IMR-90 (cell line): Measurements from ENCODE around the gene TSPAN32. TPM values are rescaled to one million over a fixed set of nuclear protein-coding genes. Genes with fewer than 3 reads are reported as not detected.

ENCODE experiments used
- ATAC-seq: fragments of 200-7000 bp; cut with Tn5 transposase; 2 replicates; pipeline ENCODE4 v1.9.1; 2020; ENCODE audit warnings: low read depth, mild to moderate bottlenecking, moderate library complexity
- BruUV-seq: library from RNA; stranded (reverse); fragments of 400-500 nt; replicated peaks from 2 replicates; lab custom pipeline; 2021; lab: Mats Ljungman, UMichigan
- CTCF ChIA-PET: fragments of 300-600 bp; formaldehyde crosslinking; extraction: SDS; loops from one replicate; lab custom pipeline; 2021; ENCODE audit warnings: antibody characterized with exemption; lab: Yijun Ruan, JAX
- POLR2A ChIA-PET: fragments of 300-600 bp; sonication (Branson Sonifier 250); formaldehyde crosslinking; loops from one replicate; lab custom pipeline; 2022; ENCODE audit warnings: antibody characterized with exemption; ENCODE audit not compliant: unreplicated experiment; lab: Charles Lee
- DNase-seq: peaks from one replicate; pipeline ENCODE4 v3.0.0; 2013
- H2AFZ ChIP-seq: replicated peaks from 2 replicates; pipeline ENCODE3; 2013; ENCODE audit warnings: low read length, mild to moderate bottlenecking; ENCODE audit not compliant: poor library complexity
- H2AK5ac ChIP-seq: 2 replicates; pipeline ENCODE4 v1.6.1; 2013; ENCODE audit warnings: low read depth, low read length, inconsistent platforms
- H2AK9ac ChIP-seq: replicated peaks from 2 replicates; pipeline ENCODE3; 2013; ENCODE audit warnings: mild to moderate bottlenecking, low read depth, low read length, moderate library complexity; ENCODE audit not compliant: poor library complexity
- H2BK120ac ChIP-seq: 2 replicates; pipeline ENCODE4 v1.6.1; 2013; ENCODE audit warnings: low read depth, low read length, inconsistent platforms
- H2BK15ac ChIP-seq: 3 replicates; pipeline ENCODE4 v1.6.1; 2013; ENCODE audit warnings: low read depth, low read length, inconsistent platforms
- H2BK20ac ChIP-seq: 2 replicates; pipeline ENCODE4 v1.6.1; 2013; ENCODE audit warnings: low read depth, mild to moderate bottlenecking, inconsistent platforms, low read length, moderate library complexity
- H2BK5ac ChIP-seq: 2 replicates; pipeline ENCODE4 v1.6.1; 2013; ENCODE audit warnings: mild to moderate bottlenecking, low read depth, low read length, inconsistent platforms; ENCODE audit not compliant: poor library complexity, severe bottlenecking
- H3K14ac ChIP-seq: replicated peaks from 2 replicates; pipeline ENCODE4 v1.6.1; 2013; ENCODE audit warnings: low read depth, low read length, inconsistent platforms
- H3K18ac ChIP-seq: 2 replicates; pipeline ENCODE4 v1.6.1; 2013; ENCODE audit warnings: low read depth, low read length, control low read depth
- H3K23ac ChIP-seq: 2 replicates; pipeline ENCODE4 v1.6.1; 2013; ENCODE audit warnings: low read depth, low read length, inconsistent platforms
- H3K27ac ChIP-seq: 2 replicates; pipeline ENCODE4 v1.5.1; 2013; ENCODE audit warnings: mild to moderate bottlenecking, control low read depth, low read length; ENCODE audit not compliant: insufficient read depth
- H3K27me3 ChIP-seq: 2 replicates; pipeline ENCODE4 v1.6.1; 2013; ENCODE audit warnings: low read length; ENCODE audit not compliant: control insufficient read depth, insufficient read depth
- H3K36me3 ChIP-seq: 2 replicates; pipeline ENCODE4 v1.6.1; 2013; ENCODE audit warnings: low read length, mixed read lengths; ENCODE audit not compliant: control insufficient read depth, insufficient read depth
- H3K4ac ChIP-seq: 2 replicates; pipeline ENCODE4 v1.6.1; 2013; ENCODE audit warnings: low read depth, low read length, inconsistent platforms
- H3K4me1 ChIP-seq: 2 replicates; pipeline ENCODE4 v1.6.1; 2013; ENCODE audit warnings: low read length, mixed read lengths; ENCODE audit not compliant: control insufficient read depth, insufficient read depth
- H3K4me2 ChIP-seq: 2 replicates; pipeline ENCODE4 v1.6.1; 2013; ENCODE audit warnings: low read depth, mild to moderate bottlenecking, control low read depth, low read length, moderate library complexity
- H3K4me3 ChIP-seq: 2 replicates; pipeline ENCODE4 v1.5.1; 2013; ENCODE audit warnings: low read depth, mild to moderate bottlenecking, control low read depth, low read length, moderate library complexity; ENCODE audit not compliant: insufficient read depth
- H3K56ac ChIP-seq: 2 replicates; pipeline ENCODE4 v1.6.1; 2013; ENCODE audit warnings: low read length, inconsistent platforms; ENCODE audit not compliant: insufficient read depth; ENCODE audit errors: extremely low read depth
- H3K79me1 ChIP-seq, 2 experiments: 2 replicates each; pipeline ENCODE4 v1.6.1; 2013; ENCODE audit warnings: low read length in 2 of 2, inconsistent platforms in 1 of 2, low read depth in 1 of 2
- H3K9ac ChIP-seq: 2 replicates; pipeline ENCODE4 v1.6.1; 2013; ENCODE audit warnings: low read depth, low read length, control low read depth
- H3K9me1 ChIP-seq: 2 replicates; pipeline ENCODE4 v1.6.1; 2013; ENCODE audit warnings: low read length, inconsistent platforms; ENCODE audit not compliant: insufficient read depth
- H3K9me3 ChIP-seq: 2 replicates; pipeline ENCODE4 v1.6.1; 2013; ENCODE audit warnings: low read length; ENCODE audit not compliant: control insufficient read depth, insufficient read depth
- H4K20me1 ChIP-seq: 2 replicates; pipeline ENCODE4 v1.6.1; 2013; ENCODE audit warnings: low read length, inconsistent platforms; ENCODE audit not compliant: insufficient read depth
- H4K5ac ChIP-seq: 2 replicates; pipeline ENCODE4 v1.6.1; 2013; ENCODE audit warnings: mild to moderate bottlenecking, low read depth, low read length, control low read depth
- H4K8ac ChIP-seq, 2 experiments: 2 replicates each; pipeline ENCODE4 v1.6.1; 2013; ENCODE audit warnings: low read depth in 2 of 2, low read length in 2 of 2, control low read depth in 1 of 2, inconsistent platforms in 1 of 2
- H4K91ac ChIP-seq: 2 replicates; pipeline ENCODE4 v1.6.1; 2013; ENCODE audit warnings: low read depth, low read length, inconsistent platforms; ENCODE audit not compliant: insufficient read depth
- BHLHE40 ChIP-seq: fragments of 150-350 bp; IDR thresholded peaks from 2 replicates; pipeline ENCODE4 v1.6.1; 2016; ENCODE audit warnings: mild to moderate bottlenecking, low read depth, low read length
- MAZ ChIP-seq: IDR thresholded peaks from 2 replicates; pipeline ENCODE4 v1.6.1; 2012; ENCODE audit warnings: low read depth, mild to moderate bottlenecking, low read length, improper control_type of control experiment, moderate library complexity, borderline replicate concordance
- MXI1 ChIP-seq: IDR thresholded peaks from 2 replicates; pipeline ENCODE4 v1.6.1; 2012; ENCODE audit warnings: low read depth, mild to moderate bottlenecking, low read length, moderate library complexity, borderline replicate concordance
- RAD21 ChIP-seq: IDR thresholded peaks from 2 replicates; pipeline ENCODE4 v1.6.1; 2012; ENCODE audit warnings: low read length, improper control_type of control experiment
- SMC3 ChIP-seq: fragments of 150-350 bp; IDR thresholded peaks from 2 replicates; pipeline ENCODE4 v1.6.1; 2016; ENCODE audit warnings: low read depth, mild to moderate bottlenecking, antibody characterized with exemption, low read length, moderate library complexity
- WGBS, 2 experiments: methylation state at CpG; one replicate each; pipeline versions ENCODE4 v1.1.5 to v1.1.7; 2013; ENCODE audit warnings: missing lambda C conversion rate in 2 of 2; ENCODE audit not compliant: insufficient read length in 1 of 2; ENCODE audit errors: extremely low coverage in 2 of 2; 5-methylcytosine and 5-hydroxymethylcytosine counted together
- dilution Hi-C: fragments of 300-500 bp; cut with HindIII; formaldehyde crosslinking; loops from one replicate; pipeline ENCODE4 v1.14.3; 2018; ENCODE audit warnings: low sequenced_read_pairs; ENCODE audit not compliant: unreplicated experiment
- in situ Hi-C: fragments of 300-500 bp; cut with MboI; formaldehyde crosslinking; loops from 3 replicates; pipeline ENCODE4 v1.14.3; 2019; ENCODE audit warnings: low sequenced_read_pairs, inconsistent platforms, mixed read lengths
- intact Hi-C: fragments of 100-400 bp; cut with micrococcal nuclease; formaldehyde crosslinking; loops from 2 replicates; pipeline ENCODE4 v1.10.0; 2022
- polyA plus RNA-seq, 3 experiments: library from polyadenylated mRNA; depleted of rRNA; stranded (reverse); fragments of >200 nt; gene quantifications; 2 replicates each; pipeline ENCODE4 v1.2.3, GENCODE V29; 2012; ENCODE audit warnings: low replicate concordance in 1 of 3
- total RNA-seq: library from RNA; depleted of rRNA; stranded (reverse); fragments of >200 nt; gene quantifications from 2 replicates; pipeline ENCODE4 v1.2.3, GENCODE V29; 2012
- TF ChIP-seq, protein P1 (sequence below): fragments of 150-350 bp; IDR thresholded peaks from 2 replicates; pipeline ENCODE4 v1.6.1; 2017; ENCODE audit warnings: mild to moderate bottlenecking, antibody characterized with exemption, low read length, low read depth

Gene TSPAN32
- total and polyA plus RNA-seq, 2 of the 4 experiments (the other 2 are of a cell fraction): 0.07 TPM; not detected in 1

DNA sequence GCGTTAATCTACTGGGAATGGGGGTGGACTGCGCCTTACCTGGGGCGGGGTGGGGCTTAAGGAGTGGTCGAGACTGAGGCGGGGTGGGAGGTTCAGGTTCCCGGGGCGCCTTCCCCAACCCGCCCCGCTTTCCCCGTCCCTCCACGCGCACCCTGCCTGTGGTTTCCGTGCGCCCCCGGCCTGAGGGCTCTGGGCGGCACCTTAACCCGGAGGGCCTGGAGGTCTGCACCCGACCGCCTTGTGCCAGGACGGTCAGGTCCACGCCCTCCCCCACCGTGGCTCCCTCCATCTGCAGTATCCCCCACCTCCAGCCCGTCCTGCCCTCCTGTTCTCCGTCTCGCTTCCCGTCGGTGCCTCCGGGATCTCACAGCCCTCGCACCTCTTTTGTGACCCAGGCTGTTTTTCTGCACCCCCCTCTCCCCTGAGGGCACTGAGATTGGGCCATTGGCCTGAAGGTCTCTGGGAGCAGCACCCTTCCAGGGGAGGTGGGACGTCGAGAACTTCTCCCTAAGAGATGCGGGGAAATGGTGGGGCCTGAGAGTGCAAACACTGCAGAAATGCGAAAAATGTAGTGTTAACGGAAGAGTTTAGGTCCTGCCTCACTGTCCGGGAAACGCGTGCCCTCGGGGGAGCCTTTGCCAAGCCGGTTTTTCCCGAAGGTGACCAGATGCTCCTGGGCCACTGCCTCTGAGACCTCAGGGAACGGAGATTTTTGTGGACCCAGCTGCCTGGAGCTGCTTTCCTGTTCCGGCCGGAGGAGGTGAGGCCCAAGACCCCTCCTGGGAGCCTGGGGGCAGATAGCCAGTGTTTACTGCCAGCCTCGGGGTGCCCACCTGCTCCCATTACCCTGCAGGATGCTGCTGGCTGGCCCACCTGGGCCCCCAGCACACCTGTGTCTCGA, 30.2 kb upstream of the TSPAN32 start:
- in situ Hi-C loops (no loop called here), intact Hi-C loops (no loop called here), dilution Hi-C loops (no loop called here)
- Histone ChIP-seq H3K9me1 (no peaks in the 10 kb centered on the region), H4K91ac (no peak overlapping the region), H2AK9ac (no peak overlapping the region), H3K18ac (no peak overlapping the region), H2BK120ac (no peak overlapping the region), H4K5ac (no peak overlapping the region), H3K4ac (no peak overlapping the region), H3K27ac (no peak overlapping the region), H4K8ac (no peak overlapping the region), H3K4me1 (no peaks in the 10 kb centered on the region), H2BK20ac (no peak overlapping the region), H4K20me1 (no peaks in the 10 kb centered on the region), H2AK5ac (no peak overlapping the region), H2BK5ac (no peak overlapping the region), H3K14ac (no peak overlapping the region), H3K9ac (no peak overlapping the region), H3K4me3 (no peak overlapping the region), H2AFZ (no peak overlapping the region), H2BK15ac (no peak overlapping the region), H3K79me1 (no peaks in the 10 kb centered on the region), H3K36me3 (no peaks in the 10 kb centered on the region), H3K27me3 (peaks cover 85% of the 10 kb centered on the region), H3K23ac (no peak overlapping the region), H3K4me2 (no peak overlapping the region), H3K9me3 (no peaks in the 10 kb centered on the region), H3K56ac (no peak overlapping the region)
- ATAC-seq (no peak), DNase-seq (no peak)
- CTCF ChIA-PET: interaction anchor here (0.6 kb wide), 1 partner anchor 80 kb away, joined by 3 read pairs; no protein-coding TSS in a partner anchor
- BruUV-seq: no TSS peak
- WGBS, 2 experiments: 31% methylated on average over 13 of the region's 45 CpGs; no CpG with 5 or more reads in 1 of the 2 experiments
- POLR2A ChIA-PET: no interaction called here
- TF ChIP-seq RAD21: no peak
- TF ChIP-seq, protein P1, sequence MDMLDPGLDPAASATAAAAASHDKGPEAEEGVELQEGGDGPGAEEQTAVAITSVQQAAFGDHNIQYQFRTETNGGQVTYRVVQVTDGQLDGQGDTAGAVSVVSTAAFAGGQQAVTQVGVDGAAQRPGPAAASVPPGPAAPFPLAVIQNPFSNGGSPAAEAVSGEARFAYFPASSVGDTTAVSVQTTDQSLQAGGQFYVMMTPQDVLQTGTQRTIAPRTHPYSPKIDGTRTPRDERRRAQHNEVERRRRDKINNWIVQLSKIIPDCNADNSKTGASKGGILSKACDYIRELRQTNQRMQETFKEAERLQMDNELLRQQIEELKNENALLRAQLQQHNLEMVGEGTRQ: no peak
- no peak for TF ChIP-seq BHLHE40
- TF ChIP-seq SMC3: no peak
- TF ChIP-seq MAZ: no peak
- no peak for TF ChIP-seq MXI1
